Fibroblast of skin of left quadriceps (primary cell): Measurements from ENCODE around the gene PLCB1.
"Not testable (repeated sequence)": the region's sequence is repeated elsewhere in the genome, so short reads cannot be mapped to it uniquely, and the experiment has no call there.

Experiments used
- DNase-seq, 2 experiments: peaks; one replicate each; pipeline ENCODE4 v3.0.0-alpha.2; 2013; ENCODE audit warnings: low read depth in 2 of 2

PLCB1 gene

DNA sequence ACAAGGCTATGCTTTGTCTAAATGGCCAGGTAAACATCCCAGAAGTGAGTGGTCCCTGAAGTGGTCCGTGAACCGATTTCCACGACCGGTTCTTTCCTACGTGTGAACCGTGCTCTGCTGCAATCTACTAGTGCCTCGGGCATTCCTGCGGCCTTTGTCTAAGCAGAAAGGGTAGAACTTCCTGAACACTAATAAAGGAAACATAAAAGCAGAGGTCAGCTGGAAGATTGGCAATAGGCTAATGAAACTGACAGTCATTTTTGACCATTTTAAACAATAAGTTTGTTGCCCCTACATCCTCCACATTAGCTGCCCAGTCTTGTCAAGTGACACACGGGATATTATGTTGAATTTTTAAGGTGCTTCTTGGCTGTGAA is 410.0 kb downstream of the PLCB1 start:
- no peak for DNase-seq

DNA sequence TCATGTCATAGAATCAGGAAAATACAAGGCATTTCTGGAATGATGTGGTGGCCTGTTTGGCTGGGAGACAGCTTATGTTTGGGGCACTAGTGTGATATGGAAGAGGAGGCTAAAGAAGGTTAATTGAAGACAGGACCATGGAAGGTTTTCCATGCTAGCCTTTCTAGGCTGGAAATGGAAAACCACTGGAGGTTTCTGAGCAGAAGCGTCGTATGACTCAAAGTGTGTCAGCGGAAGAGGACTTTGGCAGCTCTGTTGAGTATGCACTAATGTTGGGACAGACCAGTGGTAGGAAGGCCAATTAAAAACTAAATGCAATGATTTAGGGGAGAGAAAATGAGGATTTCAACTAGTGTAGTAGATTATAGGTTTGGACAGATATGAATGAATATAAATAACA is 413.1 kb downstream of the PLCB1 start:
- DNase-seq: no peak

DNA sequence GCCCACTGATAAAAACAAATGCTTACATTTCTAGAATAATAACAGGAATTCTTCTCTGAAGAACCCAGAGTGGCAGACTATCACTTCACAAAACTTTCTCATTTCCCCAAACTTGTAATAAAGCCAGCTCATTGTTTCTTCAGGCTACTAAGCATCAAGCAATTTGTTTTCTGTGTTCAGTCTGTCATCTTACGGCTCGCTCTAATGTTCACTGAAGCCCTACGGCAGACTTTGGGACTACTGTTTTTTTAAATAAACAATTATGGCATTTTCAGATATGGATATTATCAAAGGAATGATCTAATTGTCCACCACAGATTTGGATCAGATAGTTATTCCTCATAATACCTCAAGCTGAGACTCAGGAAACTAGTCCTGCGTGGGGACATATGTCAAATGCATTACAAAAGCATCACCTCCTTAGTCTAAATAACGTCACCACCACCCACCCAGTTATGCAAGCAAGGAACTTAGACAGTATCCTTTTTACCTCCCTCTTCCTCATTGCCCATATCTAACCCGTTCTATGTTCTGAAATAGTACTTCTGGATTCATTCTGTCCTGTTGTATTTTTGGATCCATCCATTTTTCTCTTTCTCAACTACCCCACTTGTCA is 415.1 kb downstream of the PLCB1 start:
- no peak for DNase-seq

DNA sequence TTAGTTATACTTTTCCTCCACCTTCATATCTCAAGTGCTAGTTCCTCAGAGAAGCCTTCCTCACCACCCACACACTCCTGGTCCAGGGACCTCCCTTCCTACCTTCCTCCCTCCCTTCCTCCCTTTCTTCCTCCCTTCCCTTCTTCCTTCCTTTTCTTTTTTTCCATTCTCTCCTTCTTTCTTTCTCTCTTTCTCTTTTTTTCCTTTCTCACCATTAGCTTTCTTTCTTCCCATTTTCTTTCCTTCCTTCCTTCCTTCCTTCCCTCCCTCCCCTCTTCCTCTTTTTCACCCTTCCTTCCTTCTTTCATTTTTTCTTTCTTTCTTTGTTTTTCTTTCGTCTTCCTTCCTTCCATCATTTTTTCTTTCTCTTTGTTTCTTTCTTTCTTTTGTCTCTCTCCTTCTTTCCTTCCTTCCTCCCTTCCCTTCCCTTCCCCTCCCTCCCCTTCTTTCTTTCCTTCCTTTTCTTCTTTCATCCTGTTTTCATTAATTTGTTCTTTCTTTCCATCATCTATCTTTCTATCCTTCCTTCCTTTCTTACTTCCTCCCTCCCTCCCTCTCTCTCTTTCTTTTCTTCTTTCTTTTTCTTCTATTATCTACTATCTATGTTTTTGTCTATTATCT is 416.0 kb downstream of the PLCB1 start:
- no peak for DNase-seq

DNA sequence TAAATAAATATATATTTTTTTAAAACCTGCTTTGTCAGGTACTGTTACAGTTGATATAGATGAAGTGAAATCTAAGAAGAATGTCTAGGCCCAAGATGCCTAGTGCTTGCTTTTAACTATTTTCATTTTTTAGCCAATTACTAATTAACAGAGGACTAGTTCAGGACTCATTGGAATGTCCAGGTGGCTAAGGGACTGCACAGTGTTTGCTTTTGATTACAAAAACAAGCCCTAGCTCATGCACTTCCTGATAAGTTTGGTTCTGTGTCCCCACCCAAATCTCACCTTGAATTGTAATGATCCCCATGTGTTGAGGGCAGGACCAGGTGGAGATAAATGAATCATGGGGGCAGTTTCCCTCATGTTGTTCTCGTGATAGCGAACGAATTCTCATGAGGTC is 417.1 kb downstream of the PLCB1 start:
- no peak for DNase-seq

DNA sequence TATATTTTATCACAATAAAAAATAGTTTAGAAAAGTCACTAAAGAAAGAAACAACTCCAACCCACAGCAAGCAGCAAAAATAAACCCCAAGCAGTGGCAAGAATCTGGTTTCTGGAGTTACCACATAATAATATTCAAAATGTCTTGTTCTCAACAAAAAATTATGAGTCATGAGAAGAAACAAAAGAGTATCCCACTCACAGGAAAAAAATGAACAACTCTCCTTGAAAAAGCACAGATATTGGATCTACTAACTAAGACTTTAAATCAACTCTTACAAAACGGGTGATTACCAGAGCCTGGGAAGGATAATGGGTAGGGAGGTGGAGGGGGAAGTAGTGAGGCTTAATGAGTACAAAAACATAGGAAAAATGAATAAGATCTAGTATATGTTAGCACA is 425.6 kb downstream of the PLCB1 start:
- DNase-seq: no peak

DNA sequence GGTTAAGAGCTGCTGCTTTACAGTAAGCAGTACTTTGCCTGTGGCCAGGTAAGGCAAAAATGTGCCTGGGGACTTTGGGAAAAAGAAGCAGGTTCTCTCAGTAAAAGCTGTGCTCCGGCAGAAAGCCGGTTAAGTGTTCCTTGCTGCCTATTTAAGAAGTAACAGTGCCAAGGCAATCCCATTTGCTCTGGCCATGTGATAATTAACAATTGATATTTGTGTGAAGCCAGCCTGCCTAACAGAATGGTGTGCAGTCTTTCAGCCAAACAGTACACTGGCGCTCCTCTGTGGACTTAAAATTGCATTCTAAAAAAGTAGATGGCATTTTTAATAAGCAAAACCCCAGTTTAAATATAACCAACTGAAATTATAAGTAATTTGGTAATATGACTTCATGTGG is 430.3 kb downstream of the PLCB1 start:
- DNase-seq: no peak

DNA sequence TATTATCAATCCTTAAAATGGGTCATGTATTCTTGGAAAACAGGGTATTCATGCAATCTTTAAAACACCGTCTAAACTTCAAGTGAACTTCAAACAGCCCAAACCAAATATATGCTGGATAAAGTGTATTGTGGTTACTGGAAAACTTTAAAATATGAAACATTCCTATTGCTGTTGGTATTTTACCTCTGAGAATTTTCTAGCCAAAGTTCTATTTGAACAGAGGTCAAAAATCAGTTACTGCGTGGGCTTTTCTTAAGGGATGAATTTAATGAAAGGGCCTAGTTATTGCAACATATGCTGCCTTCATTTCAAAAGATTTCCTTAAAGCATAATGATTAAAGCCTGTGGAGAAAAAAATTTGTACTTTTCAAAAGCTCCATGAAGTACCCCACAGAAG is 436.0 kb downstream of the PLCB1 start:
- DNase-seq: peak in 1 of 2 experiments; percentile 28

DNA sequence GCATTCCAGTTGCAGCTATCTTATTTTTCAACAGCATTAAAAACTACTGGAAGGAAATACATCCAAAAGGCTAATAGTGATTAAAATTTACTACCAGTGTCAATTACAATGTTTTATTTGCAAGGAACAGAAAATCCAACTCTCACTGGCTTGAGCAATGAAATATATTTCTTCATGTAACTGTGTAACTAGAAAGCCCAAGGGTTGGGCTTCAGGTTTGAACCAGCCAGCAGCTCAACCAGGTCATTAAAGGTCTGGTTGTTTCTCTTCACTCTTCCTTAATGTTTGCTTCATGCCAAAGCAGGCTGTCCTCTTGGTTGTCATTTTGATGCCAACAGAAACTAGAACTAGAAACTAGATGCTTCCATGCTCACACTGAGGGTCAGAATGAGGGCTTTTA is 437.7 kb downstream of the PLCB1 start:
- no peak for DNase-seq

DNA sequence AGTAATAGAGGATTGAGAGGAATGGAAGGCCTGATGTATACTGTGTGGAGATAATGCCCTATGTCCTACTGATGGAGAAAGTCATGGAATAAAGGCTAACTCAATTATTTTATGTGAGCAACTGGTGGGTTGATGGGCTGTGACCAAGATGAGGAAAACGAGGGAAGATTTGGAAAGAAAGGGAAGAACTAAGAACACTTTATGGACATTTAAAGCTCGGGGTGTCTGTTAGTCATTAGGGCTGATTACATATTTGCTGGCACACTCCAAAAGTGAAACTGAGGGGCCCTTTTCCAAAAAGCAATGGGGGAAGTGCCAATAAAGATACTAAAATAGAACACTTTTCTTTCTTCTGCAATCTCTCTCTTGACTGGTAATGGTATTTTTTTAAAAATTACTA is 439.5 kb downstream of the PLCB1 start:
- DNase-seq: no peak

DNA sequence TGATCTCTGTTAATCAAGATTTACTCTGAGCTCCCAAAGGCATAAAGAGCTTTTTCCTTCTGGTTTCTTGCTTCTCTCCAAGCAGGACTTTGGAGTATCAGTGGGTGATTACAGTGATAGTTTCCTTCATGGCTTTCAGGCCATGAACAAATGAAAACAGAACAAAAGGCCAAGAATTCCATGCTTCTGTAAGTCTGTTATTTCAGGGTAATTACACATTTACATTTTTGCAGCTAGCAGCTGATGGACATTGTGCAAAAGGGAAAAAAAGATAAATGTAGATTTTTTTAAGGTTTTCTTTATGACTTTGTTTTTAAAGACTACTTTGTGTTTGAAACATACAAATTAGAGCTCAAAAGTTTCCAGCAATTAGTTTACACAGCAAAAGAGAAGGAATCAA is 441.6 kb downstream of the PLCB1 start:
- DNase-seq: no peak

DNA sequence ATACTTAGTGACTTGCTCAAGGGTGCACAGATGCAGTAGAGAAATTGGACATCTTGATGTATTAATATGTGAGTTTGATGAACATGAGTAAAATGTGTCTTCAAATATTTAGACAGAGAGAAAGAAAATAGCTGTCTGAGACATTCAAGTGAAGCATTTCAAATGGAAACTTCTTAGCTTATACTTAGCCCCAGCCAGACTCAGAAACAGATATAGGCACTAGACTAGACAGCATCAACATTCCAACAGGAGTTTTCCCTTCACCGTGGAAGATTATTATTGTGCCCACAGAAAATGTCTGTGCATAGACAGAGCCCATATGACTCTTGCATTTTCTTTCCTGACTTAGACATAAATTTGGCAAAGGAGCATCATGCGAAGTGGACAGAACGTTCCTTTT is 443.0 kb downstream of the PLCB1 start:
- DNase-seq: no peak

DNA sequence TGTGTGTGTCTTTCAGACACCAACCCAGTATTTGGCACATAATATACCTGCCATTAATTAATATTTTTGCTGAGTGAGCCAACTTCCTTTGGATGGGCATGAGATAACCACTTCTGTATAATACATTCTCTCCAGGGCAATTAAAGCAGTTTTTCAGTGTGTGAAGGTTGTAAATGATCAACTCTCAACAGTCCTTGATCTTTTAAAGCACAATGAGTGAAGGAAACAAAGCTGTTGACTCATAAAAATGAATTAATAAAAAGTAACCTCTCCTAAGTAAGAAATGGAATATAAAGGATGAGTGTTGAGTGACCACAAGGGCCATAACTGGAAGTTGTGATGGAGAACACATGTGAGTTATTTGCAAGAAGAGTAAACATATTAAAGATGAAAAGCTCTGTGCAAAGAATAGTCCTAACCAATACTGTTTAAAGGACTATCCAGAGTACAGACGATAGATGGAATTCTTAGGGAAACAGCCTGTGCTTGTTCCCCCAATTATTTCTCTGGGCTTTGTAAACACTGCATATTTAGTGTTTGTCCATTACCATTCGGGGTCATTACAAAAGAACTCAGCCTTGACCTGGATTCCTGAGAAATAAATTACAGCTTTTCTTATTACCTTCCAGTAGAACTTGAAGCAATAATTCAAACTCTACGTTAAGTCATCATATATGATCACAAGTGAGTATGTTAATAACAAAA is 446.2 kb downstream of the PLCB1 start:
- no peak for DNase-seq

DNA sequence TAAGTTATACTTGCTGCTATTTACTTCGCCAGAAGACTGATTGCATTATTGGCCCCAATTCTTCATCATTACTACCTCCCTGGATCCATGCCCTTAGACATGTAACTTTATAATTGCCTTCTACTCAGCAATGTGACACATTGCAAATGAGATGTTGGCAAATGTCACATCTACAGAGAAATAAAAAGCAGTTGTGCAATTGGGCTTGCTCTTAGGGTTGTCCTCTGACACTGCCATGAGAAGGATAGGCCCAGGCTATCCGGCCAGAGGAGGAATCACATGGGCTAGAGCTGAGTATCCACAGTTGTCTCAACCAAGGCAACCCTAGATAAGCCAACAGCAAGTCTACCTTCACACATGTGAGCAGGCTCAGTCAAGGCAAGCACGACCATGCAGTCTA is 447.0 kb downstream of the PLCB1 start:
- no peak for DNase-seq

DNA sequence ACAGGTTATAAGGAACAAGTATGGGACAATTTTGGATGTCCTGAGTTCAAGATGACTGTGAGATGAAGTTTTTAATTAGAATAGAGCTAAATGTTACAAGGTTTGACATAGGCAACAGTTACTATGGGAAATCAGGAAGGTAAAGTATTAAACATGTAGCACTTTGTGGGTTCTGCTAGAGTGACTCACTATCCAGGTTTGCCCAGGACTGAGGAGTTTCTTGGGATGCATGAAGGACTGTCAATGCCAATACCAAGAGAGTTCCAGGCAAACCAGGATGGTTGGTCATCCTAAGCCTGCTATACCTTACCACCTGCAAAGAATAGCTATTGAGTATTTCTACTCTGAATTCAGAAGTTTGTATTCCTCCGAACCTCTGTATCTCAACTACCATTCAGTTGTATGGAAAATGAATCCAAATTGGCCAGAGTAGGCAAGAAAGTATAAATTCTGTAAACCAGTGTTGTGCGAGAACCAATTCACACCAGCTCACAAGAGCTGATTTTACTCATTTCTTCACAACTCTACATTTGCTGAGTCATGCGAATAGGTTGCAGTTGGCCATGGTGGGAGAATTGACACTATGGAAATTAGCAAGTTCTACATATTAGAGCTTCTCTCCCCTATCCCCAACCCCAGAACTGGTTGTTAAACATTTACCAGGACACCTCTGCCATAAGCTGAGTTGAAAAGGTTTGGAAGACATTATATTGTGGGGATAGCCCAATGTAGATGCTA is 449.5 kb downstream of the PLCB1 start:
- DNase-seq: no peak

DNA sequence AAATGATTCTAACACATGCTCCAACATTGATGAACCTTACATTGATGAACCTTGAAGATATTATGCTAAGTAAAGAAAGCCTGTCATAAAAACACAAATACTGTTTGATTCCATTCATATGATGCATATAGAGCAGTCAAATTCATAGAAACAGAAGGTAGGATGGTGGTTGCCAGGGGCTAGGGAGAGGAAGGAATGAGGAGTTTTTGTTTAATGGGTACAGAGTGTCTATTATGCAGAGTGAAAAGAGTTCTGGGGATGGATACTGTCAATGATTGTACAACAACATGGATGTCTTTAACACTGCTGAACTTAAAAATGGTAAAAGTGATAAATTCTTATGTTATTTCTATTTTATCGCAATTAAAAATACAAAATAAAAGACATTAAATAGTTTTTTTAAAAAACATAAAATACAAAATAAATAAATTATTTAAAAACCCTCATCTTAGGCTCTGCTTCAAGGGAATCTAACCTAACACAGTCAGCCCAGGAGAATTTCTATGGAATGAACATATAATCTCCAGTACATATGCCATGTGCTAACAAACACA is 451.0 kb downstream of the PLCB1 start:
- no peak for DNase-seq

DNA sequence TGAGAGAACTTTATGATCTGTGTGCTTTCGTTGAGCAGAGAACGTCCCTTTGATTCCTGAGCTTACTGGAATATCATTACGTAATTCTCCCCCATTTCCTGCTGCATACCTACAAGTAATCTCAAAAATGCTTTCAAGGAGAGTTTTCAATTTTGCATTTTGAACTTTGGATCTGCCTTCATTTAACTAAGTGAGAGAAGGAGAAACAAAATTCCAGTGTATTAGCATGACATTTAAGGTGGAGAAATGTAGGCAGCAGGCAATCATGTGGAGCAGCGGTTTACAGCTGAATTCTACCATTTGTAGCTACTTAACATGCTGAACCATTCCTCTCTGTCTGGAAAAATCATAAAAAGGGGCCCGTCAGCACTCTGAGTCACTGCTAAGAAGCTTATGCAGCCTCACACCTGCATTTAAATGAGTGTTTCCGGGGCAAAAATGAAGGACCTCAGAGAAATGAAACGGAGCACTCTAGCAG is 451.5 kb downstream of the PLCB1 start:
- DNase-seq: peak; percentile 56 to 63

DNA sequence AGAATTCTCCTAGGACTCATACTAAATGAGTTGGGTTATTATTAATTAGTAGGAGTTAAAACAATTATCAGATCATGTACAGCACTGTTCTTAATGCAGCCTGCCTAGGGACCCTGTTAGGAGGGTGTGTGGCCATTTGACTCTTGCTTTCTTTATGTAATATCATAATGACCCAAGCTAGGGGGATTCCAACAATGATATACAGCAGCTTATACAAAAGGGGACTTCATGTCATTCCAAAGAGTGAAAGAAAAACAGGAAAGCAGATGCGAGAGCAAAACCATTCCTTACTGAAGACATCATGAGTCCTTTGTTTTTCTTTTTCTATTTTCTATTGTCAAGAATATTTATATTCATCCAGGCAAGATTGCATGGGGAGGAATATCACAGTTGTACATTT is 455.2 kb downstream of the PLCB1 start:
- no peak for DNase-seq

DNA sequence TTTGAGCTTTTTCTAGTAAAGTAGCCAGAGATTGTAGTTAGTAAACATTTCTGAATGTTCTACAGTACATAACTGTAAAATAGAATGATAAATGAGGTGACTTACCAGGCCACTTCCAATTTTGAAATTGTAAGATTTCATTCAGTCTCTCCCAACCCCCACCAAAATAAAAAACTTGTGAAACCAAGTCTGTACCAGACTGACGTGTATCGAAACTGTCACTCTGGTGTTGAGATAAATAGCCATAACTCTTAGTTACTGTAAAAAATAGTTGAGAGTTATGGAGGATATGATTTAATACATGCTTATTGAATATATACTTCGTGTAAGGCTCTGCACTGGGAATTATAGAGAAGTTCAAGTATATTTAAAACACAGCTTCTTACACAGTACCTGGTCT is 455.7 kb downstream of the PLCB1 start:
- no peak for DNase-seq

DNA sequence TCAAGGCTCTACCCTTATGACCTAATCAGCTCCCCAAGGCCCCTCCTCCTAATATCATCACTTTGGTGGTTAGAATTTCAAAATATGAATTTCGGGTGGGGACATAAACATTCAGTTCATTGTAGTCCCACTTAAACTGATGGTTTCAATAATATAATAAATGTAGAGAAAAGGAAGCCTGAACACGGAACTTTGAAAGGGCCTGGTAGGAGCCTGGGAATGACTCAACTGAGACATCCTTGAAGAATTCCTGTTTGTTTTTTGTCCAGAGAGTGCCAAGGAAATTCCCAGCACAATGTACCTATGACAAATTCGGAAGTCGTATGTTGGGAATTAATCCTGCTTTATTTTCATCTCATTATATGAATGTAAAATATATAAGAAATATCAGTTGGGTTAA is 457.9 kb downstream of the PLCB1 start:
- no peak for DNase-seq

DNA sequence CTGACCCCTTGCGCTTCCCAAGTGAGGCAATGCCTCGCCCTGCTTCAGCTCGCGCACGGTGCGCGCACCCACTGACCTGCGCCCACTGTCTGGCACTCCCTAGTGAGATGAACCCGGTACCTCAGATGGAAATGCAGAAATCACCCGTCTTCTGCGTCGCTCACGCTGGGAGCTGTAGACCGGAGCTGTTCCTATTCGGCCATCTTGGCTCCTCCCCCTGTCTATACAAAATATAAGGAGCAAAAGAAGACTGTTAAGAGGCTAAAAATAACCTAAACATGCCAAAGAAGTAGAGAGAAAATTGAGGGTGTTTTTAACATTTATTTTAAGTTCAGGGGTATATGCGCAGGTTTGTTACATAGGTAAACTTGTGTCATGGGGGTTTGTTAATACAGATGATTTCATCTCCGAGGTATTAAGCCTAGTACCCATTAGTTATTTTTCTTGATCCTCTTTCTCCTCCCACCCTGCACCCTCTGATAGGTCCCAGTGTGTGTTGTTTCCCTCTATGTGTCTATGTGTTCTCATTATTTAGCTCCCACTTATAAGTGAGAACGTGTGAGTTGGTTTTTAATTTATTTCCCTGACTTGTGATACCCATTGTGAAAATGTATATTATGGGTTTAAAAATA is 469.0 kb downstream of the PLCB1 start:
- not testable (repeated sequence) for DNase-seq

DNA sequence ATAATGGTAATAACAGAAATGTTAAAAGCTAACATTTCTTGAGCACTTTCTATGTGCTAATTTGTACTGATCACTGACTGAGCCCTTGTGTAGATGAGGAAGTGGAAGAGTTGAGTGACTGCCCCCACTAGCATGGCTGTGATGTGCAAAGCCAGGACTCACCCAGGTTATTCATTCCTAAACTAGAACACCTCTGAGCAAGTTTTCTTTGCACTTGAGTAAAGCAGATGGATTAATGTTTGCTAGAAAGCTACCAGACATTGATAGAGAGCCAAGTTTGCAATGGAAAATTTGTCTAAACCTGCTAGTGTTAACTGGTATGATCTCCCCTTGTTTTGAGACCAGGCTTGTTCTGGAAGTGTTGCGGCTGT is 469.5 kb downstream of the PLCB1 start:
- DNase-seq: no peak
